ENCODE measurements around the gene TCF7L1.
"Not testable (repeated sequence)": the region's sequence is repeated elsewhere in the genome, so short reads cannot be mapped to it uniquely, and the experiment has no call there.

Gene TCF7L1

GRCh38 chr2:85308201-85308600 is 175.0 kb downstream of the TCF7L1 start:
- Histone ChIP-seq H3K9me3 (ENCODE audit: insufficient read depth, low read length) (no peaks in the 10 kb centered on the region), H3K36me3 (ENCODE audit: insufficient read depth, insufficient read length, low read length) (peaks cover 48% of the 10 kb centered on the region), H3K9ac (ENCODE audit: insufficient read length, low read depth) (no peak overlapping the region), H3K27me3 (ENCODE audit: insufficient read depth, insufficient read length) (no peaks in the 10 kb centered on the region), H3K4me1 (ENCODE audit: insufficient read depth, insufficient read length) (peaks cover 5% of the 10 kb centered on the region), H3K4me3 (ENCODE audit: insufficient read length, low read depth) (no peak overlapping the region)
- TF ChIP-seq ZNF274 (IDR thresholded peaks at IDR 0.05; ENCODE audit: low read depth, low read length) (no peak), YY1 (IDR thresholded peaks at IDR 0.05; ENCODE audit: insufficient read depth, insufficient read length) (no peak)
- DNase-seq (ENCODE audit: low read depth, low spot score): no peak

DNA sequence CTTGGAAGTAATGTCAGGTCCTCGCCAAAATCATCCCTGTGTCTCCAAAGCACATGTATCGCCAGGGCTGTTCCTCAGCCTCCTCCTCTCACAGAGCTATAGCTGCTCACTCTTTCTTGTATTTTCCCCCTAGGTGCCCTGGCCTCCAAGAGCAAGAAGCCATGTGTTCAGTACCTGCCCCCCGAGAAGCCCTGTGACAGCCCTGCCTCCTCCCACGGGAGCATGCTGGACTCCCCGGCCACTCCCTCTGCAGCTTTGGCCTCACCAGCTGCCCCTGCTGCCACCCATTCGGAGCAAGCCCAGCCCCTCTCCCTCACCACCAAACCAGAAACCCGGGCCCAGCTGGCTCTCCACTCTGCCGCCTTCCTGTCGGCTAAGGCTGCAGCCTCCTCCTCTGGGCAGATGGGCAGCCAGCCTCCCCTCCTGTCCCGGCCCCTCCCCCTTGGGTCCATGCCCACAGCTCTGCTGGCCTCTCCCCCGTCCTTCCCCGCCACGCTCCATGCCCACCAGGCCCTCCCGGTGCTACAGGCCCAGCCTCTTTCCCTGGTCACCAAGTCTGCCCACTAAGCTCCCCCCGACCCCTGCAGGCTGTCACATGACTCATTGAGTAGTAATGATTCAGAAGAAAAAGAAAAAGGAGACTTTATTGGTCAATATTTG is 175.8 kb downstream of the TCF7L1 start:
- TF ChIP-seq YY1 (IDR thresholded peaks at IDR 0.05; ENCODE audit: insufficient read depth, insufficient read length) (no peak), SUZ12 (IDR thresholded peaks at IDR 0.05; ENCODE audit: extremely low read depth, insufficient read depth, insufficient read length) (no peak), ZNF274 (IDR thresholded peaks at IDR 0.05; ENCODE audit: low read depth, low read length) (no peak)
- Histone ChIP-seq H3K4me1 (ENCODE audit: insufficient read depth, insufficient read length) (peaks cover 5% of the 10 kb centered on the region), H3K36me3 (ENCODE audit: insufficient read depth, insufficient read length, low read length) (peaks cover 40% of the 10 kb centered on the region), H3K27me3 (ENCODE audit: insufficient read depth, insufficient read length) (no peaks in the 10 kb centered on the region), H3K9me3 (ENCODE audit: insufficient read depth, low read length) (no peaks in the 10 kb centered on the region), H3K9ac (ENCODE audit: insufficient read length, low read depth) (no peak overlapping the region), H3K4me3 (ENCODE audit: insufficient read length, low read depth) (no peak overlapping the region)
- DNase-seq (ENCODE audit: low read depth, low spot score): no peak

GRCh38 chr2:85309699-85310321 is 176.6 kb downstream of the TCF7L1 start:
- DNase-seq (ENCODE audit: low read depth, low spot score): no peak
- Histone ChIP-seq H3K9me3 (ENCODE audit: insufficient read depth, low read length) (no peaks in the 10 kb centered on the region), H3K4me1 (ENCODE audit: insufficient read depth, insufficient read length) (peaks cover 5% of the 10 kb centered on the region), H3K27me3 (ENCODE audit: insufficient read depth, insufficient read length) (no peaks in the 10 kb centered on the region), H3K36me3 (ENCODE audit: insufficient read depth, insufficient read length, low read length) (peaks cover 39% of the 10 kb centered on the region), H3K4me3 (ENCODE audit: insufficient read length, low read depth) (no peak overlapping the region), H3K9ac (ENCODE audit: insufficient read length, low read depth) (no peak overlapping the region)
- TF ChIP-seq ZNF274 (IDR thresholded peaks at IDR 0.05; ENCODE audit: low read depth, low read length) (no peak), YY1 (IDR thresholded peaks at IDR 0.05; ENCODE audit: insufficient read depth, insufficient read length) (no peak), SUZ12 (IDR thresholded peaks at IDR 0.05; ENCODE audit: extremely low read depth, insufficient read depth, insufficient read length) (no peak)

DNA sequence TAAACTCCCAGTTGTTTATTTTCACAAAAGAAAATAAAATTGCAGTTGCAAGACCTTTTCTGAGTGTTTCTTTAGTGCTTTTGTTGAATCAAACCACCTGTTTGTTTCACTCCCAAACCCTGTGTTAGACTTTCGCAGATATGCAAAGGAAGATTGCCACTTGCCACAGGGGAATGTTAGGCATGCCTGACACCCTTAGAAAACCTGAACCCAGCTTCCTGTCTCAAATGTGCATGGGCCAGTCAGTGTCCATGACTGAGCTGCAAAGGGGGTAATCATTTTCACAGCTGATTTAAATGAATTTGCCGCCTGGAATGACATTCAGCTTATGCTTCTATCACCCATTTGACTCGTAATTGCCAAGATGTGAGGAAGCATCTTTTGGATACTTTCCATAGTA is 177.1 kb downstream of the TCF7L1 start:
- no peaks in the 10 kb centered on the region for H3K9me3 ChIP-seq (ENCODE audit: insufficient read depth, low read length)
- H3K36me3 ChIP-seq (ENCODE audit: insufficient read depth, insufficient read length, low read length): peaks cover 37% of the 10 kb centered on the region
- no peak for TF ChIP-seq ZNF274 (IDR thresholded peaks at IDR 0.05; ENCODE audit: low read depth, low read length)
- no peaks in the 10 kb centered on the region for H3K27me3 ChIP-seq (ENCODE audit: insufficient read depth, insufficient read length)
- no peak for DNase-seq (ENCODE audit: low read depth, low spot score)
- peaks cover 5% of the 10 kb centered on the region for H3K4me1 ChIP-seq (ENCODE audit: insufficient read depth, insufficient read length)
- H3K4me3 ChIP-seq (ENCODE audit: insufficient read length, low read depth): no peak overlapping the region
- no peak overlapping the region for H3K9ac ChIP-seq (ENCODE audit: insufficient read length, low read depth)

GRCh38 chr2:85312404-85312803 is 179.2 kb downstream of the TCF7L1 start:
- no peak for DNase-seq (ENCODE audit: low read depth, low spot score)
- H3K9me3 ChIP-seq (ENCODE audit: insufficient read depth, low read length): no peaks in the 10 kb centered on the region
- no peaks in the 10 kb centered on the region for H3K27me3 ChIP-seq (ENCODE audit: insufficient read depth, insufficient read length)
- H3K36me3 ChIP-seq (ENCODE audit: insufficient read depth, insufficient read length, low read length): peaks cover 29% of the 10 kb centered on the region
- no peak overlapping the region for H3K4me3 ChIP-seq (ENCODE audit: insufficient read length, low read depth)
- H3K4me1 ChIP-seq (ENCODE audit: insufficient read depth, insufficient read length): peaks cover 4% of the 10 kb centered on the region
- no peak for TF ChIP-seq YY1 (IDR thresholded peaks at IDR 0.05; ENCODE audit: insufficient read depth, insufficient read length)
- TF ChIP-seq ZNF274 (IDR thresholded peaks at IDR 0.05; ENCODE audit: low read depth, low read length): no peak
- TF ChIP-seq SUZ12 (IDR thresholded peaks at IDR 0.05; ENCODE audit: extremely low read depth, insufficient read depth, insufficient read length): no peak
- no peak overlapping the region for H3K9ac ChIP-seq (ENCODE audit: insufficient read length, low read depth)

GRCh38 chr2:85314884-85315242 is 181.7 kb downstream of the TCF7L1 start:
- no peak overlapping the region for H3K4me3 ChIP-seq (ENCODE audit: insufficient read length, low read depth)
- H3K4me1 ChIP-seq (ENCODE audit: insufficient read depth, insufficient read length): no peaks in the 10 kb centered on the region
- TF ChIP-seq YY1 (IDR thresholded peaks at IDR 0.05; ENCODE audit: insufficient read depth, insufficient read length) (no peak), SUZ12 (IDR thresholded peaks at IDR 0.05; ENCODE audit: extremely low read depth, insufficient read depth, insufficient read length) (no peak), ZNF274 (IDR thresholded peaks at IDR 0.05; ENCODE audit: low read depth, low read length) (no peak)
- DNase-seq (ENCODE audit: low read depth, low spot score): no peak
- peaks cover 32% of the 10 kb centered on the region for H3K36me3 ChIP-seq (ENCODE audit: insufficient read depth, insufficient read length, low read length)
- no peaks in the 10 kb centered on the region for H3K27me3 ChIP-seq (ENCODE audit: insufficient read depth, insufficient read length)
- H3K9me3 ChIP-seq (ENCODE audit: insufficient read depth, low read length): no peaks in the 10 kb centered on the region
- no peak overlapping the region for H3K9ac ChIP-seq (ENCODE audit: insufficient read length, low read depth)

DNA sequence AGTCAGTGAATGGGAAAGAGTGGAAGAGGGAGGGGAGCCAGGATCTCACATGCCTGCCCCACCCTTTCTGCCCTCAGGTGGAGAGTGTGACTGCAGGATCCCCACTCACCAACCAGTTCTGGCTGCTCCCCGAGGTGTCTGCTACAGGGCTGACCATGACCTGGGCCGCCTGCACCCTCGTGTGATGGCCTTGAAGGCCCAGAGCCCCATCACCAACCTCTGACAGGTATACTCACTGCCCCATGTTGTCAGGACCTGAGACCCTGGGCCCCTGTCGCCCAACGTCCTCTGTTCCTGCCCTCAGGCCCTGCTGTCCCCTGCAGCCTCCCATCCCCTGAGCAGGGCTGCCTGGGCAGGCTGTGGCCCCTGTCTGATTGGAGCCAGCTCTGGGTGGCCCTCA is 182.7 kb downstream of the TCF7L1 start:
- H3K4me3 ChIP-seq (ENCODE audit: insufficient read length, low read depth); H3K9me3 ChIP-seq (ENCODE audit: insufficient read depth, low read length); H3K9ac ChIP-seq (ENCODE audit: insufficient read length, low read depth); DNase-seq (ENCODE audit: low read depth, low spot score); H3K27me3 ChIP-seq (ENCODE audit: insufficient read depth, insufficient read length); H3K4me1 ChIP-seq (ENCODE audit: insufficient read depth, insufficient read length): not testable (repeated sequence)
- H3K36me3 ChIP-seq (ENCODE audit: insufficient read depth, insufficient read length, low read length): peaks cover 43% of the 10 kb centered on the region

All from NT2/D1 (cell line).